Hepatocyte (in vitro differentiated cells): Measurements from ENCODE around the gene MICAL3.

Experiments used
- CTCF ChIP-seq: fragments of 200-600 bp; sonication (generic); IDR thresholded peaks from 2 replicates; pipeline ENCODE4 v1.5.1; 2016; ENCODE audit warnings: antibody characterized with exemption, mild to moderate bottlenecking; ENCODE audit not compliant: poor library complexity
- EZH2 ChIP-seq: fragments of 200-600 bp; sonication (generic); IDR thresholded peaks from 2 replicates; pipeline ENCODE4 v1.6.1; 2016; ENCODE audit warnings: antibody characterized with exemption, mild to moderate bottlenecking, borderline replicate concordance
- EZH2phosphoT487 ChIP-seq: fragments of 200-600 bp; sonication (generic); IDR thresholded peaks from one replicate; pipeline ENCODE4 v1.6.1; 2018; ENCODE audit warnings: antibody characterized with exemption, mild to moderate bottlenecking, low read depth, moderate library complexity; ENCODE audit not compliant: unreplicated experiment, severe bottlenecking

- TF ChIP-seq CTCF = no peak
- TF ChIP-seq EZH2 = no peak
- TF ChIP-seq EZH2phosphoT487 = no peak
These were observed 10.4 kb downstream of the MICAL3 start for GRCh38 chr22:18013947-18014346.
